Bronchial epithelial cell (primary cell): ENCODE results near the gene RNU4-1. TPM values are rescaled to one million over a fixed set of nuclear protein-coding genes. Genes with fewer than 3 reads are reported as not detected.
A peak's percentile ranks its signal among the peaks of the same experiment; 100 is the strongest.
"Not testable (repeated sequence)": the region's sequence is repeated elsewhere in the genome, so short reads cannot be mapped to it uniquely, and the experiment has no call there.

Experiments used
- DNase-seq: peaks from one replicate; pipeline ENCODE4 v3.0.0-alpha.2; 2010; ENCODE audit warnings: low read depth
- FAIRE-seq: peaks from 2 replicates; lab custom pipeline; 2011; peaks lifted over from hg19 to GRCh38; lab: Jason Lieb, UNC
- H3K27me3 ChIP-seq: 2 replicates; pipeline ENCODE4 v1.5.1; 2011; ENCODE audit warnings: low read length; ENCODE audit not compliant: control insufficient read depth, insufficient read depth
- H3K36me3 ChIP-seq: 2 replicates; pipeline ENCODE4 v1.5.1; 2011; ENCODE audit warnings: low read length; ENCODE audit not compliant: control insufficient read depth, insufficient read depth
- H3K4me3 ChIP-seq: 2 replicates; pipeline ENCODE4 v1.5.1; 2011; ENCODE audit warnings: mild to moderate bottlenecking, low read depth, low read length, control low read depth
- CTCF ChIP-seq: IDR thresholded peaks from 2 replicates; pipeline ENCODE4 v1.5.1; 2011; ENCODE audit warnings: mild to moderate bottlenecking, moderate library complexity, low read length, control low read depth, inconsistent platforms; ENCODE audit not compliant: insufficient read depth, severe bottlenecking
- total RNA-seq: library from RNA; depleted of rRNA; stranded (reverse); fragments of >200 nt; gene quantifications from 2 replicates; pipeline ENCODE4 v1.2.1, GENCODE V29; 2014

Gene RNU4-1
- total RNA-seq, 1 donor from 2014 or later, result 564 TPM

GRCh38 chr12:120257041-120257821, 35.8 kb downstream of the RNU4-1 start:
- peak; percentile 8 for TF ChIP-seq CTCF
- Histone ChIP-seq H3K4me3 (no peak overlapping the region), H3K36me3 (peaks cover 11% of the 10 kb centered on the region), H3K27me3 (no peaks in the 10 kb centered on the region)
- no peak for FAIRE-seq
- peak; percentile 80 for DNase-seq

- TF ChIP-seq CTCF, result no peak
- DNase-seq (no peak), FAIRE-seq (no peak)
- Histone ChIP-seq H3K4me3 (no peak overlapping the region), H3K27me3 (no peaks in the 10 kb centered on the region), H3K36me3 (peaks cover 3% of the 10 kb centered on the region)
Observed at GRCh38 chr12:120254809-120255208, 38.2 kb downstream of the RNU4-1 start.

- FAIRE-seq, H3K4me3 ChIP-seq, H3K27me3 ChIP-seq, H3K36me3 ChIP-seq, DNase-seq: not testable (repeated sequence)
Observed at GRCh38 chr12:120253313-120253712, 39.7 kb downstream of the RNU4-1 start.

- Histone ChIP-seq H3K27me3 (no peaks in the 10 kb centered on the region), H3K36me3 (peaks cover 3% of the 10 kb centered on the region), H3K4me3 (no peak overlapping the region)
- no peak for TF ChIP-seq CTCF
- FAIRE-seq (no peak), DNase-seq (no peak)
Observed at GRCh38 chr12:120252071-120252906, 40.7 kb downstream of the RNU4-1 start.

- FAIRE-seq, result not testable (repeated sequence)
Observed at GRCh38 chr12:120251364-120252070, 41.5 kb downstream of the RNU4-1 start.

GRCh38 chr12:120249875-120250795, 42.9 kb downstream of the RNU4-1 start:
- TF ChIP-seq CTCF, result no peak
- Histone ChIP-seq H3K27me3 (no peaks in the 10 kb centered on the region), H3K36me3 (peaks cover 4% of the 10 kb centered on the region), H3K4me3 (no peak overlapping the region)
- no peak for DNase-seq
- no peak for FAIRE-seq

More at GRCh38 chr12:120251364-120252070, 41.5 kb downstream of the RNU4-1 start:
- H3K27me3 ChIP-seq, H3K36me3 ChIP-seq, DNase-seq, H3K4me3 ChIP-seq: not testable (repeated sequence)
